ENCODE results near the gene DISP2.

Gene DISP2

DNA sequence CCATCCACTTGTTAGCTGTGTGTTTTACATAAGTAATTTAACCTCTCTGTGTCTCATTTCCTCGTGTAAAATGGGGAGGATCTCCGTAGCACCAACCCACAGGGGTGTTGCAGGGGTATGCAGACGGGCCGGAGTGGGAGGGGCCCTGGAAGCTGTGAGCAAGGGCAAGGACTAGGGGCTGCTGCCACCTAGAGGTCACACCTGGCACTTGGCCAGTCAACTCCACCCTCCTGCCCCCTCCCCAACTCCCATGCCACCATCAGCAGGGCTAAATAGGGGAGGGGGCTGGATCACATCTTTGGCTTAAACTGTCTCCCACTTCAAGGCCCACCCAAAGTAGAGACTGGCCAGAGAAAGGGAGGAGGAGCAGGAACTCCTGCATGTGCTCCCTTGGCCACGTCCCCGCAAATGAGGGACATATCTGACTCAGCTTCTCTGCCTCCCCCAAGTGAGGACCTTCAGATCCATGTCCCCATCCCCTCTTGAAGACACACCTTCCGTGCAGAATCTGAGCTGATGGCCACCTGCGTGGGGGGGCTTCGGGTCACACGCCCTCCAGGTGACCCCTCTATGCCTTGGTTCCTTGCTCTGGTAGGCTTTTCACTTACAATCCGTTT lies 19.9 kb upstream of the DISP2 start:
- peaks cover 85% of the 10 kb centered on the region for H3K4me1 ChIP-seq (ENCODE audit: insufficient read depth, low read length)
- peak overlapping the region; percentile 95 for H3K27ac ChIP-seq (ENCODE audit: low read depth, low read length)
- peak overlapping the region; percentile 99 for H3K9ac ChIP-seq (ENCODE audit: low read length)
- H3K27me3 ChIP-seq (ENCODE audit: control insufficient read depth in 1 of 2, insufficient read depth in 2 of 2, low read length in 2 of 2), result no peaks in the 10 kb centered on the region
- H3K4me3 ChIP-seq (ENCODE audit: low read depth in 1 of 2, low read length in 2 of 2), result peak overlapping the region; percentile 63 to 93
- no peaks in the 10 kb centered on the region for H3K9me3 ChIP-seq (ENCODE audit: low read length)
- peaks cover 23% of the 10 kb centered on the region for H3K36me3 ChIP-seq (ENCODE audit: insufficient read depth, low read length)

DNA sequence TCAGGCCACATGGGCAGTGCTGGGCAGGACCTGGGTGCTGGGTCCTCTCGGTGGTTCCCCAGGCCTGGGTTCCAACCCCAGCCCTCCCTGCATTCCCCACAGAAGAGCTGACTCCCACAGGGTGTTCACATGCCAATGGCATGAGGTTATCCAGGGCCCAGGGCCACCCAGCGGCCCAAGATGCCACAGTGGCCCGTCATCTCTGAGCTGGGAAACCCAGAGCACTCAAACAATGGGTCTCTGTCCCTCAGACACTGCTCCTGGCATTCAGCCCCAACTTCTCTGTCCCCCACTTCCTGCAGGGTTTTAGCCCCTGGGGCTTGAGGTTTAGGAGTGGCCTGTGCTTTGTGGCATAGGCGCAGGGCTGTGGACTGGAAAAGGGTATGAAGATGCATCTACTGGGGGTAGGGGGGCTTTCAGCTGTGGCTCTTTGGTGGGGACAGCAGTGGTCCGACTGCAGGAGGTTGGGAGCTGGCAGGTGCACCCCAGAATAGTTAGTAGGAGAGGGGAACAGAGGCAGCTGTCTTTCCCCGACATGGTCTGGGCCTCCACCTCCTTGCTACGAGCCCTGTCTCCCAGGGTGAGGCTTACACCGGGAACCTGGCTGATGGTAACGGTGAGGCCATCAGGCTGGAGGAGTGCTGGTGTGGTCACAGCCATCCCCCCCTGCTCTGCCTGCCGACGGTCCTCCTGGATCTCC lies 18.9 kb upstream of the DISP2 start:
- Histone ChIP-seq H3K4me3 (ENCODE audit: low read depth in 1 of 2, low read length in 2 of 2) (peak overlapping the region; percentile 63 to 93), H3K4me1 (ENCODE audit: insufficient read depth, low read length) (peaks cover 88% of the 10 kb centered on the region), H3K36me3 (ENCODE audit: insufficient read depth, low read length) (peaks cover 23% of the 10 kb centered on the region), H3K9me3 (ENCODE audit: low read length) (no peaks in the 10 kb centered on the region), H3K9ac (ENCODE audit: low read length) (peak overlapping the region; percentile 99), H3K27ac (ENCODE audit: low read depth, low read length) (peak overlapping the region; percentile 95), H3K27me3 (ENCODE audit: control insufficient read depth in 1 of 2, insufficient read depth in 2 of 2, low read length in 2 of 2) (no peaks in the 10 kb centered on the region)

DNA sequence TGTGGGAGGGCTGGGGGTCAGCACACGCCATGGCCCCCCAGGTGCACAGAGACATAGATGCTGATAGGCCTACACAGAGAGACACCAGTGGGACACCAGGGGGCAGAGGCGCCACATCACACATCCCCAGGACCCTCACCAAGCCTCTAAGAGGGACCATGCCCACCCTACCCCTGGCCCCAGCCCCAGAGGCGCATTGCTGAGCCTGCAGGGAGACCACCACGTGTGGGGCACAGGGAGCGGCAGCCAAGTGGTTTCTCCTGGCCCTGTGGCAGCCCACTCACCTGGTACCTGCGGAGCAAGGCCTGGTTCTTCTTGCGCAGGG lies 18.4 kb upstream of the DISP2 start:
- Histone ChIP-seq H3K27ac (ENCODE audit: low read depth, low read length) (peak overlapping the region; percentile 95), H3K9ac (ENCODE audit: low read length) (peak overlapping the region; percentile 99), H3K9me3 (ENCODE audit: low read length) (no peaks in the 10 kb centered on the region), H3K4me1 (ENCODE audit: insufficient read depth, low read length) (peaks cover 87% of the 10 kb centered on the region), H3K27me3 (ENCODE audit: control insufficient read depth in 1 of 2, insufficient read depth in 2 of 2, low read length in 2 of 2) (no peaks in the 10 kb centered on the region), H3K36me3 (ENCODE audit: insufficient read depth, low read length) (peaks cover 23% of the 10 kb centered on the region), H3K4me3 (ENCODE audit: low read depth in 1 of 2, low read length in 2 of 2) (peak overlapping the region; percentile 63 to 93)

DNA sequence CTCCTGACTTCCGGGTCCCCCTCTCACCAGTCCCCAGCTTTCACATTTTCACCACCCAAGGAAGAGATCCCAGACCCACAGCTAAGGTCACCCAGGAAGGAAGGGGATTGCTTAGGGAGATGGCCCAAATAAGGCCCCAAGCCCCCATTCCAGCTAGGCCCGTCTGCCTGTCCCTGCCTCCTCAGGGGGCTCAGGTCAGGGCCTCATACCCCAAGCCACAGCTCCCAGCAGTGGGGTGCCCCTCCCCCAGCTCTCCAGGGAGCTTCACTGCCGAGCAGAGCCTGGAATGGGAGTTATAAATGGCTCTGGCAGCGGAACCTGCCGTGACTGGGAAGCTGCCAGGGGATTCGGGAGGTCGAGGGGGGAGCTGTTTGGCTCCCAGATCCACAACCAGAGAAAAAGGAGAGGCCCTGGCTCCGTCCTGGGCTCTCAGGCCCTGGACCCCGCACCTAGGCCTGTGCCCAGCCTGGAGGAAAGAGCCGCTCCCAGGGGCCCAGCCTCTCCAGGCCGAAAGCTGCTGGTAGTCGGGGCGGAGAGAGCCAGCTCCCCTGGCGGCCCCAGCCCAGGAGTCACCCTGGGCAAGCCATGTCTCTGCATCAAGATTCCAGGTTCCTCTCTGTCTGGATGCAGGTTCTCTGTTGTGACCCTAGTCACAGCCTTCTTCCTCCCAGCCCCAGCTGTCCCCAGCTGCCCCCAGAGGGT lies 17.8 kb upstream of the DISP2 start:
- peaks cover 82% of the 10 kb centered on the region for H3K4me1 ChIP-seq (ENCODE audit: insufficient read depth, low read length)
- no peaks in the 10 kb centered on the region for H3K9me3 ChIP-seq (ENCODE audit: low read length)
- no peaks in the 10 kb centered on the region for H3K27me3 ChIP-seq (ENCODE audit: control insufficient read depth in 1 of 2, insufficient read depth in 2 of 2, low read length in 2 of 2)
- H3K9ac ChIP-seq (ENCODE audit: low read length), result peak overlapping the region; percentile 99
- H3K27ac ChIP-seq (ENCODE audit: low read depth, low read length), result peak overlapping the region; percentile 95
- peak overlapping the region; percentile 63 to 93 for H3K4me3 ChIP-seq (ENCODE audit: low read depth in 1 of 2, low read length in 2 of 2)
- peaks cover 18% of the 10 kb centered on the region for H3K36me3 ChIP-seq (ENCODE audit: insufficient read depth, low read length)

DNA sequence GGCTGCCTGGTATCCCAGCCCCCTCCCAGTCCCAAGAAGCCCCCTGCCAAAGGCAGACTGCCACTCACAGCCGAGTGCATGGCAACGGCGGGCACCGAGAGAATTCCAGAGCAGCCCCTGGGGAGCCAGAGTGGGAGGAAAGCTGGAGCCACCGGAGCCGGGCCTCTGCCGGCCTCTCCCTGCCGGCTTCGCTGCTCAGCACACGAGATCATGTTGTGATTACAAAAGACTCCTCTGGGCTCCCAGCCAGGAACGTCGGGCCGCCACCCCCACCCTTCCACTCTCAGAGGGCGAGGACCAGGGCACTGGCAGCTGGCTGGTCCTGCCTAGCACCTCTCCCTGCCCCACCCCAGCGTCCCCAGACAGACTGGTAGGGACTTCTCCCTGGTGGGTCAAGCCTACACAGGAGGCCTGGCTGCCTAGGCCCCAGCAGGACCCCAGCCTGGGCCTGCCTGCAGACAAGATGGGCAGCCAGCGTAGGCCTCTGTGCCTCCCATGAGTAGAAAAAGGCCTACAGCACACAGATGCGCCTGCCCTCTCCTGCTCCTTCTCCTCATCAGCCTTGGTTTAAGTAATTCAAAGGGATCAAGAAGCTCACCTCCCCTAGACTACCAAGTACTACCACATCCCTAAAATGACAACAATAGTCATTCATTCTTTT lies 17.1 kb upstream of the DISP2 start, which contains the start of gene CCDC9B:
CCDC9B (minus strand) TSS at position 200 of the 661 bp plus-strand sequence; CDS start at position 80, 120 bp downstream.
- peaks cover 75% of the 10 kb centered on the region for H3K4me1 ChIP-seq (ENCODE audit: insufficient read depth, low read length)
- peak within 1 kb of the TSS; percentile 95 for H3K27ac ChIP-seq (ENCODE audit: low read depth, low read length)
- H3K9me3 ChIP-seq (ENCODE audit: low read length), result no peaks in the 10 kb centered on the region
- peak within 1 kb of the TSS; percentile 99 for H3K9ac ChIP-seq (ENCODE audit: low read length)
- H3K4me3 ChIP-seq (ENCODE audit: low read depth in 1 of 2, low read length in 2 of 2), result peak within 1 kb of the TSS; percentile 63 to 93
- H3K36me3 ChIP-seq (ENCODE audit: insufficient read depth, low read length), result peaks cover 11% of the 10 kb centered on the region
- no peaks in the 10 kb centered on the region for H3K27me3 ChIP-seq (ENCODE audit: control insufficient read depth in 1 of 2, insufficient read depth in 2 of 2, low read length in 2 of 2)

DNA sequence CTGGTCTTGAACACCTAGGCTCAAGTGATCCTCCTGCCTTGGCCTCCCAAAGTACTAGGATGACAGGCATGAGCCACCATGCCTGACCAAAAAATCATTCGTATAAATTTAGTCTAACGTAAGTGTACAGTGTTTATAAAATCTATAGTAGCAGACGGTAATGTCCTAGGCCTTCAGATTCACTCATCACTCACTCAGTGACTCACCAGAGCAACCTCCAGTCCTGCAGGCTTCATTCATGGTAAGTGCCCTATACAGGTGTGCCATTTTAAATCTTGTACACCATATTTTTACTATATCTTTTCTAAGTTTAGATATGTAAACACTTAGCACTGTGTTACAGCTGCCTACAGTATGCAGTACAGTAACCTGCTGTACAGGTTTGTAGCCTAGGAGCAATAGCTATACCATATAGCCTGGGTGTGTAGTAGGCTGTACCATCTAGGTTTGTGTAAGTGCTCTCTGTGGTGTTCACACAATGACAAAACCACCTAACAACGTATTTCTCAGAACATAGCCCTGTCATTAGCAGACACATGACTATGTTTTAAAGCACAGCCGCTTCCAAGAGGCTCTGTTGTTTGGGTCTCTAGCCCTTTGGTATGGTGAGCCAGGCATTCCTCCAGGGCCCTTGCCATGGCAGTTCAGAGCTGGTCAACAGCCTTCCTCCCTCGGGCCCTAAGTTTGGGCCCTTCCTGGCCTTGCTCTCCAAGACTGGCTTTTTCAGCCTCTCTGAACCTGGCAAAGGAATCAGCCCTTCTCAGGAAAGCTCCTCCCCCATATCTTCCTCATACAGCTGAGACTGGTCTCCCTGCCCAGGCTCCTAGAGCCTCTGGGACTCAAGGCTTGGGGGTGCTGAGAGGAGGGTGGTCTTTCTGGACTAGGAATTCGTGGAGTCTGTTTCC lies 15.4 kb upstream of the DISP2 start:
- Histone ChIP-seq H3K36me3 (ENCODE audit: insufficient read depth, low read length) (no peaks in the 10 kb centered on the region), H3K4me3 (ENCODE audit: low read depth in 1 of 2, low read length in 2 of 2) (no peak overlapping the region), H3K9me3 (ENCODE audit: low read length) (no peaks in the 10 kb centered on the region), H3K27me3 (ENCODE audit: control insufficient read depth in 1 of 2, insufficient read depth in 2 of 2, low read length in 2 of 2) (no peaks in the 10 kb centered on the region), H3K4me1 (ENCODE audit: insufficient read depth, low read length) (peaks cover 58% of the 10 kb centered on the region), H3K9ac (ENCODE audit: low read length) (no peak overlapping the region), H3K27ac (ENCODE audit: low read depth, low read length) (peak overlapping the region; percentile 81)

DNA sequence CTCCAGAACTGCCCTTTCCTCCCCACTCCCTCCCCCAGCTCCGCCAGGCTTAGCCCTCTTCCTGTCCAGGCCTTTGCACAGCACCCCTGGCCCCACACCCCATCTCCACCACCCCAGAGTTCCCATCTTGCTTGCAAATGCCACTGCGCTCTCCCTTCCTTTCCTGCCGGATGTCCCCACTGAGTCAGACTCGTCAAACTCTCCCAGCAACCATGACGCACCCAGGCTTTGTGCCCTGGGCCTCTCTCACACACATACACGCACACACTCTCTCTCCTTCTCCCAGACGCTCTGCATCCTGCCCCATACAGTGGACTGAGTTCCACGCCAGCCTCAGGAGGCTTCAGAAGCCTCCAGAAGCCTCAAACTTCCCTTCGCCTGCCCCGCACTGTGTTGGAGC lies 14.5 kb upstream of the DISP2 start:
- Histone ChIP-seq H3K4me1 (ENCODE audit: insufficient read depth, low read length) (peaks cover 50% of the 10 kb centered on the region), H3K9me3 (ENCODE audit: low read length) (no peaks in the 10 kb centered on the region), H3K27ac (ENCODE audit: low read depth, low read length) (peak overlapping the region; percentile 81), H3K27me3 (ENCODE audit: control insufficient read depth in 1 of 2, insufficient read depth in 2 of 2, low read length in 2 of 2) (no peaks in the 10 kb centered on the region), H3K36me3 (ENCODE audit: insufficient read depth, low read length) (no peaks in the 10 kb centered on the region), H3K9ac (ENCODE audit: low read length) (no peak overlapping the region), H3K4me3 (ENCODE audit: low read depth in 1 of 2, low read length in 2 of 2) (no peak overlapping the region)

DNA sequence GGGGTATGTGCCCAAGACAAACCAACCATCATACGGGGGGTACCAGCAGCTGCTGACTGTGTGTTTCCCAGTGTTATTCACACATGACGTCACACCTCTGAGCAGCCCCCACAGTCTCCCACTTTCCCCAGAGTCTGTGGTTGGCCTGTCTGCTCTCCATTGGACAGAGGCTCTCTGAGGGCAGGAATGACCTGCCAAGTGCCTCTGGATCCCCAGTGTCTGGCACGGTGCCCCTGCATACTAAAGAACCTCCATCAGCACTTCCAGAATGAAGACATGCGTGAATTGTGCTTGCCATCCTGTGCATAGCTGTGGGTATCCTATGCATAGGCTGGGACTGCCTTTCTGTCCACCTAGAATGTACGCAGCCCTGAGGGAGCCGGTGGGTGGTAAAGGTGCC lies 13.8 kb upstream of the DISP2 start:
- Histone ChIP-seq H3K27ac (ENCODE audit: low read depth, low read length) (no peak overlapping the region), H3K9ac (ENCODE audit: low read length) (no peak overlapping the region), H3K9me3 (ENCODE audit: low read length) (no peaks in the 10 kb centered on the region), H3K36me3 (ENCODE audit: insufficient read depth, low read length) (no peaks in the 10 kb centered on the region), H3K4me3 (ENCODE audit: low read depth in 1 of 2, low read length in 2 of 2) (peak overlapping the region in 1 of 2 donors; percentile 13), H3K4me1 (ENCODE audit: insufficient read depth, low read length) (peaks cover 43% of the 10 kb centered on the region), H3K27me3 (ENCODE audit: control insufficient read depth in 1 of 2, insufficient read depth in 2 of 2, low read length in 2 of 2) (no peaks in the 10 kb centered on the region)

DNA sequence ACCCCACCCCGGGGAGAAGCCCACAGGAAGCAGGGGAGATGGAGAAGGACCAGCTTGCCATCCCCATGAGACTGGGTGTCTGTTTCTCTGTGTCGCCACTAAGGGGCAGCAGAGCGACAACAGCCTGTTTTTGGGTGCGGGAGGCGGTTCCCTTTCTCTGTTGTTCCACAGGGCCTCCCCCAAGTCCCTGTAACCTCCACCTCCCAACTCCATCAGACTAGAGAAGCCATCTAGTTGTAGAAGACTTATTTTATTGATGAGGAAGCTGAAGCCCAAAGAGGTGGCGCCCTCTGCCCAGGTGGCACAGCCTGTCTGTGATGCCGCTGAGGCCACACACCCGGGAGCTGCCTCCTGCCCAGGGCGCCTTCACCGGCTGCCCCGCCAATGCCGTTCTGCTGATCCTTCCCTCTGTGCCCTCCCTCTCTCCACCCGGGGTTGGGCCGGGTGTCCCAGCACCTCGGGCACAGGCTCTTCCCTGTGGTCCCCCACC lies 13.3 kb upstream of the DISP2 start:
- peaks cover 39% of the 10 kb centered on the region for H3K4me1 ChIP-seq (ENCODE audit: insufficient read depth, low read length)
- no peak overlapping the region for H3K27ac ChIP-seq (ENCODE audit: low read depth, low read length)
- H3K4me3 ChIP-seq (ENCODE audit: low read depth in 1 of 2, low read length in 2 of 2), result peak overlapping the region in 1 of 2 donors; percentile 13
- no peaks in the 10 kb centered on the region for H3K36me3 ChIP-seq (ENCODE audit: insufficient read depth, low read length)
- H3K9me3 ChIP-seq (ENCODE audit: low read length), result no peaks in the 10 kb centered on the region
- no peaks in the 10 kb centered on the region for H3K27me3 ChIP-seq (ENCODE audit: control insufficient read depth in 1 of 2, insufficient read depth in 2 of 2, low read length in 2 of 2)
- H3K9ac ChIP-seq (ENCODE audit: low read length), result no peak overlapping the region

DNA sequence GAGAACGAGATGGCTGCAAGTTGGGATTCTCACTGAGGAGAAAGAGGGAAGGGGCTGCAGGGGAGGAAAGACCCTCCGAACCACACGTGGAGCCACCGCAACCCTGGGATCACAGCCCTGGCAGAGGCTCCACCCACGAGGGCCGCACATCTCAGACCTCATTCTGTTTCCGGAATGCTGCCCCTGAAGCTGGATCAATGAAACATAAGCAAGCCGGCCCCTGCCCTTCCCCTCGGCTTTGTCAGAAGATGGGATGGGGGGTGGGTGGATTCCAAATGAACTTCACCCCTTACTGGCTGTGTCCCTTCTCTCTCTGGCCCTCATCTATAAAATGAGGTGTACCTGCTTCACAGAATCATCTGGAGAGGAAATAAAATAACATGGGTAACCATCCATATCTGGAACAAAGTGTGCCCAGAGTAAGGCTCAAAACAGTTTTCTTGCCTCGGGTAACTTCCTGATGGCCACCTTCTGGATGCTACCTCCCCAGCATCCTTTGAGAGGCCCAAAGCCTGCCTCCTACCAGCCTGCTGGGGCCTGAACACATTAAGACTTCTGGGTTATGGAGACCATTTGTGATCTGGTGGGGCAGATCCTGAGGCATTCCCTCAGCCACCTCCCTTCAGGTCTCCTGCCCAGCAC lies 12.7 kb upstream of the DISP2 start:
- H3K9ac ChIP-seq (ENCODE audit: low read length), result no peak overlapping the region
- peaks cover 32% of the 10 kb centered on the region for H3K4me1 ChIP-seq (ENCODE audit: insufficient read depth, low read length)
- H3K4me3 ChIP-seq (ENCODE audit: low read depth in 1 of 2, low read length in 2 of 2), result no peak overlapping the region

More for the DNA sequence above, 12.7 kb upstream of the DISP2 start:
- Histone ChIP-seq H3K27me3 (ENCODE audit: control insufficient read depth in 1 of 2, insufficient read depth in 2 of 2, low read length in 2 of 2) (no peaks in the 10 kb centered on the region), H3K9me3 (ENCODE audit: low read length) (no peaks in the 10 kb centered on the region), H3K36me3 (ENCODE audit: insufficient read depth, low read length) (no peaks in the 10 kb centered on the region), H3K27ac (ENCODE audit: low read depth, low read length) (no peak overlapping the region)
